Measurements from ENCODE around the gene MGAT5B.

MGAT5B gene

DNA sequence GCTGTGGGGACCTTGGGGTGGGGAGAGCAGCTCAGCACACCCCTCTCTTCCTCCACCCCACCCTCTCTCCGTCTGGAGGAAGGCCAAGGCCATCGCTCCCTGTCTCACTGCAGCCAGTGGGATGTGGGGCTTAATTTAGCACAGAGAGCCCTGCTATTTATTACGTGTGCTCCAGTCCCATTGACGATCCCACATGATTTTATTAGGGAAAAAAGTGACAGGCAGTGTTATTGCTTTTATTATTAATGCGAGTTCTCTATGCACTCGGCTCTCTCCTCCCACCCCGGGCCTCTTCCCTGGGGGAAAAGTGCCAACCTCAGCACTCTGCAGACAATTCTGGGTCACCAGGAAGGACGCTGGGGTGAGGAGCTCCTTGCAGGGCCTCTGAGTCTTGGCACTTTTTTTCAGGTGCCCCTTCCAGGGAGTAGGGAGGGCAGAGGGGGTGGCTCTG lies 57.3 kb downstream of the MGAT5B start:
- Histone ChIP-seq H3K4me1 (ENCODE audit: control insufficient read depth in 1 of 2, insufficient read depth in 2 of 2, low read length in 2 of 2) (no peaks in the 10 kb centered on the region), H3K27me3 (ENCODE audit: insufficient read depth, low read length) (no peaks in the 10 kb centered on the region), H3K14ac (ENCODE audit: low read length) (no peak overlapping the region), H3K79me2 (ENCODE audit: control insufficient read depth, insufficient read depth, low read length, poor library complexity) (no peaks in the 10 kb centered on the region), H3K4ac (ENCODE audit: low read depth, low read length) (no peak overlapping the region), H3K36me3 (ENCODE audit: control insufficient read depth in 1 of 2, insufficient read depth in 2 of 2, low read length in 2 of 2) (no peaks in the 10 kb centered on the region), H2AK5ac (ENCODE audit: low read length) (no peak overlapping the region), H2BK12ac (ENCODE audit: low read length) (no peak overlapping the region), H2AFZ (ENCODE audit: insufficient read depth, low read length, poor library complexity) (no peak overlapping the region), H2BK120ac (ENCODE audit: insufficient read depth, low read length, poor library complexity) (no peak overlapping the region), H3K23ac (ENCODE audit: low read length) (no peak overlapping the region), H3K9me3 (ENCODE audit: insufficient read depth, low read depth, low read length) (no peaks in the 10 kb centered on the region), H2BK5ac (ENCODE audit: low read depth, low read length, poor library complexity) (no peak overlapping the region), H3K4me3 (ENCODE audit: low read depth, low read length) (no peak overlapping the region), H3K79me1 (ENCODE audit: low read length) (no peaks in the 10 kb centered on the region), H3K9ac (ENCODE audit: low read length) (no peak overlapping the region), H4K8ac (ENCODE audit: low read depth, low read length) (no peak overlapping the region), H3K4me2 (ENCODE audit: low read length) (no peak overlapping the region), H4K12ac (ENCODE audit: low read depth, low read length) (no peak overlapping the region), H3K18ac (ENCODE audit: low read length) (no peak overlapping the region), H3K27ac (ENCODE audit: low read depth, low read length) (no peak overlapping the region), H4K91ac (ENCODE audit: low read depth, low read length) (no peak overlapping the region)
- no CpG with 5 or more reads among the region's 8 CpGs for WGBS (ENCODE audit: extremely low coverage, insufficient coverage, insufficient read length)
- no peak for DNase-seq

DNA sequence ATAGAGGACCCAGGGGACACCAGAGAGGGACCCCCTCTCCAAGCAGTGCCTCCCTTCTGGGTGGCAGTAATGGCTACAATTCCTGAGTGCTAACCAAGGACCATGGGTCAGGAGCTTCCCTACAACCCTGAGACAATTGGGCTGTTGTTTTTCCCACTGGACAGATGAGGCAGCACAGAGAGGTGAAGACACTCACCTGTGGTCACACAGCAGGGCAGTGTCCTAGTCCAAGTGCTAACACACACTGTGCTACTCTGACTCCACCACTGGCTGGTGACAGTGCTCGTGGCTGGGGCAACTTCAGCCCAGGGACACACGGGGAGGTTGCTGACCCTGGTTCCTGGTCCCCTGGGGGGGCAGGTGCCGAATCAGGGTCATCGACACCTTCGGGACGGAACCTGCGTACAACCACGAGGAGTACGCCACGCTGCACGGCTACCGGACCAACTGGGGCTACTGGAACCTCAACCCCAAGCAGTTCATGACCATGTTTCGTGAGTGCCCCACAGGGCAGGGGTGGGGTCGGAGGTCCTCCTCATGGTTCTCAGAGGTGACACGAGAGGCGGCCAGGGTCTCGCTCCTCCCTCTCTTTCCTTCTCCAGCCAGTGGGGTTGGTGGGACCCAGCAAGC lies 58.1 kb downstream of the MGAT5B start:
- Histone ChIP-seq H3K79me1 (ENCODE audit: low read length) (no peaks in the 10 kb centered on the region), H2AFZ (ENCODE audit: insufficient read depth, low read length, poor library complexity) (no peak overlapping the region), H3K23ac (ENCODE audit: low read length) (no peak overlapping the region), H4K8ac (ENCODE audit: low read depth, low read length) (no peak overlapping the region), H3K79me2 (ENCODE audit: control insufficient read depth, insufficient read depth, low read length, poor library complexity) (no peaks in the 10 kb centered on the region), H3K27ac (ENCODE audit: low read depth, low read length) (no peak overlapping the region), H3K9ac (ENCODE audit: low read length) (no peak overlapping the region), H3K4me2 (ENCODE audit: low read length) (no peak overlapping the region), H3K36me3 (ENCODE audit: control insufficient read depth in 1 of 2, insufficient read depth in 2 of 2, low read length in 2 of 2) (no peaks in the 10 kb centered on the region), H2AK5ac (ENCODE audit: low read length) (no peak overlapping the region), H3K18ac (ENCODE audit: low read length) (no peak overlapping the region), H2BK5ac (ENCODE audit: low read depth, low read length, poor library complexity) (no peak overlapping the region), H4K91ac (ENCODE audit: low read depth, low read length) (no peak overlapping the region), H3K9me3 (ENCODE audit: insufficient read depth, low read depth, low read length) (no peaks in the 10 kb centered on the region), H2BK120ac (ENCODE audit: insufficient read depth, low read length, poor library complexity) (no peak overlapping the region), H3K4ac (ENCODE audit: low read depth, low read length) (no peak overlapping the region), H3K4me3 (ENCODE audit: low read depth, low read length) (peak overlapping the region; percentile 51), H3K27me3 (ENCODE audit: insufficient read depth, low read length) (no peaks in the 10 kb centered on the region), H4K12ac (ENCODE audit: low read depth, low read length) (no peak overlapping the region), H3K14ac (ENCODE audit: low read length) (no peak overlapping the region), H2BK12ac (ENCODE audit: low read length) (no peak overlapping the region), H3K4me1 (ENCODE audit: control insufficient read depth in 1 of 2, insufficient read depth in 2 of 2, low read length in 2 of 2) (no peaks in the 10 kb centered on the region)
- DNase-seq = no peak
- no CpG with 5 or more reads among the region's 17 CpGs for WGBS (ENCODE audit: extremely low coverage, insufficient coverage, insufficient read length)

DNA sequence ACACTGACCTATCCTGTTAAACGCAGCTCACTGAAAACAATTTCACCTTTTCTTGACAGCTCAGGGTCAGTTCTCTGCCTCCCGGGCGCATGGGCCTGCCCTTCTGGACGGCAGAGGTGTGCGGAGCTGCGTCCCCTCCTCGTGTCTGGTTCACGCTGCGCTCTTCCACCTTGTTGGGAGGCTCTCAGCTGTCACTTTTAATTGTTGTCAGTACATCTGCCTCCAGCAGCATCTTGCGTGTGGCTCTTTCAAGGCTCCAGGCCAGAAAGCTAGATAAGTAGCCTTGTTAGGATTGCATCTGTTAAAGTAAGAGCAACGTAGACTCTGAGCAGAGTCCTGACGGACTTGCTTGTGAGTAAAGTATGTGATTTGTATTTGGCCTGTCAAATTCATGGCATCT lies 59.4 kb downstream of the MGAT5B start:
- Histone ChIP-seq H3K9ac (ENCODE audit: low read length) (no peak overlapping the region), H3K14ac (ENCODE audit: low read length) (no peak overlapping the region), H2AK5ac (ENCODE audit: low read length) (no peak overlapping the region), H2BK12ac (ENCODE audit: low read length) (no peak overlapping the region), H2BK5ac (ENCODE audit: low read depth, low read length, poor library complexity) (no peak overlapping the region), H3K36me3 (ENCODE audit: control insufficient read depth in 1 of 2, insufficient read depth in 2 of 2, low read length in 2 of 2) (no peaks in the 10 kb centered on the region), H2BK120ac (ENCODE audit: insufficient read depth, low read length, poor library complexity) (no peak overlapping the region), H3K4me1 (ENCODE audit: control insufficient read depth in 1 of 2, insufficient read depth in 2 of 2, low read length in 2 of 2) (no peaks in the 10 kb centered on the region), H3K9me3 (ENCODE audit: insufficient read depth, low read depth, low read length) (no peaks in the 10 kb centered on the region), H3K23ac (ENCODE audit: low read length) (no peak overlapping the region), H4K12ac (ENCODE audit: low read depth, low read length) (no peak overlapping the region), H3K27ac (ENCODE audit: low read depth, low read length) (no peak overlapping the region), H3K4me2 (ENCODE audit: low read length) (no peak overlapping the region), H3K4ac (ENCODE audit: low read depth, low read length) (no peak overlapping the region), H3K4me3 (ENCODE audit: low read depth, low read length) (no peak overlapping the region), H4K91ac (ENCODE audit: low read depth, low read length) (no peak overlapping the region), H3K18ac (ENCODE audit: low read length) (no peak overlapping the region), H3K27me3 (ENCODE audit: insufficient read depth, low read length) (no peaks in the 10 kb centered on the region), H4K8ac (ENCODE audit: low read depth, low read length) (no peak overlapping the region), H2AFZ (ENCODE audit: insufficient read depth, low read length, poor library complexity) (no peak overlapping the region), H3K79me1 (ENCODE audit: low read length) (no peaks in the 10 kb centered on the region), H3K79me2 (ENCODE audit: control insufficient read depth, insufficient read depth, low read length, poor library complexity) (no peaks in the 10 kb centered on the region)
- no CpG with 5 or more reads among the region's 12 CpGs for WGBS (ENCODE audit: extremely low coverage, insufficient coverage, insufficient read length)
- DNase-seq = no peak

DNA sequence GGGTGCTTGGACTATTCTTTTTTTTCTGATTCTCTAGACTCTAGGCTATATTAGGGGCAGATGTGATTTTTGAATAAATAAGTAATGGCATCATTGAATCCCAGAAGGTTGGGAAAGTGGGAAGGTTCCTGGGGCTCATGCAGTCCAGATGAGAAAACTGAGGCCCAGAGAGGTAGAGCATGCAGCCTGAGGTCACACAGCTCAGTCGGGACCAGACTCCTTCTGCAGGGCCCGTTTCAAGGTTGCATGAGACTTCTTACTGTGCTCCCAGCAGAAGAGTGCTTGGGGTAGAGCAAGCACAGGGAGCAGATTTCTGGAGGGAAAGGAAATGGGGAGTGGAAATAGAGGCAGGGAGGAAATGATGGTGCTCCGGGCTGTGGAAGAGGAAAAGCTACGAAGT lies 59.8 kb downstream of the MGAT5B start:
- Histone ChIP-seq H3K36me3 (ENCODE audit: control insufficient read depth in 1 of 2, insufficient read depth in 2 of 2, low read length in 2 of 2) (no peaks in the 10 kb centered on the region), H3K9ac (ENCODE audit: low read length) (no peak overlapping the region), H3K23ac (ENCODE audit: low read length) (no peak overlapping the region), H3K79me2 (ENCODE audit: control insufficient read depth, insufficient read depth, low read length, poor library complexity) (no peaks in the 10 kb centered on the region), H4K8ac (ENCODE audit: low read depth, low read length) (no peak overlapping the region), H2BK12ac (ENCODE audit: low read length) (no peak overlapping the region), H2AK5ac (ENCODE audit: low read length) (no peak overlapping the region), H4K12ac (ENCODE audit: low read depth, low read length) (no peak overlapping the region), H3K4me1 (ENCODE audit: control insufficient read depth in 1 of 2, insufficient read depth in 2 of 2, low read length in 2 of 2) (no peaks in the 10 kb centered on the region), H3K79me1 (ENCODE audit: low read length) (no peaks in the 10 kb centered on the region), H3K9me3 (ENCODE audit: insufficient read depth, low read depth, low read length) (no peaks in the 10 kb centered on the region), H3K14ac (ENCODE audit: low read length) (no peak overlapping the region), H3K4me2 (ENCODE audit: low read length) (no peak overlapping the region), H2AFZ (ENCODE audit: insufficient read depth, low read length, poor library complexity) (no peak overlapping the region), H3K27me3 (ENCODE audit: insufficient read depth, low read length) (no peaks in the 10 kb centered on the region), H3K27ac (ENCODE audit: low read depth, low read length) (no peak overlapping the region), H3K18ac (ENCODE audit: low read length) (no peak overlapping the region), H3K4me3 (ENCODE audit: low read depth, low read length) (no peak overlapping the region), H2BK5ac (ENCODE audit: low read depth, low read length, poor library complexity) (no peak overlapping the region), H4K91ac (ENCODE audit: low read depth, low read length) (no peak overlapping the region), H2BK120ac (ENCODE audit: insufficient read depth, low read length, poor library complexity) (no peak overlapping the region), H3K4ac (ENCODE audit: low read depth, low read length) (no peak overlapping the region)
- no CpG with 5 or more reads among the region's 4 CpGs for WGBS (ENCODE audit: extremely low coverage, insufficient coverage, insufficient read length)
- no peak for DNase-seq
